ENCODE data around the gene BCOR.
A peak's percentile ranks its signal among the peaks of the same experiment; 100 is the strongest.

The BCOR gene

DNA sequence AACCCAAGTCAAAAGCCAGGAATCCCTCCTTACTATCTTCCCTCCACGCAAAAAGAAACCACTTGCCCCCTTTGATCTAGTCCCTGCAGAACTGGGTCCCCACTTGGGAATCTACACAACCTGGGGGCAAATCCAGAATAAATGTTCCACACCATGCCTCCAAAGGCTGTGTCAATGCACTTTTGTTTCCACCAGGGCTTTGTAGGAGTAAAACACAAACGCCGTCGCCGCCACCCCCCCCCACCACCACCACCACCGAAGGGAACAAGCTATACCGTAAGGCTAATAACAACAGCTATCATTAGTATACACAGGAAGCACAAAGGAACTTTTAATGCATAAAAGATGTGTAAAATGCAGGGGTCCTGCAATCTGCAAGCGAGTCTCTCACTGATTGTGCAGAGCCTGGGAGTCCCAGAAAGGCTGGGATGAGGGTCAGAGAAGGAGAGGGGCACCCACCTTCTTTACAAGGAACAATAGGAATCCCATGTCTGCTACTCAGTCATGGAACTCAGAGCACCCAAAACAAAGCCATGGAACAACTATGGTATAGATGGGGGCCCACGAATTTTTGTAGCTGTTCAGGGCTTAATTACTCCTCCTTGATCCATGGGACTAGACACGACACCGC lies 13.2 kb downstream of the BCOR start:
- no peak for DNase-seq (ENCODE audit: low read depth)

GRCh38 chrX:40083979-40084359 lies 13.8 kb downstream of the BCOR start:
- no peak for DNase-seq (ENCODE audit: low read depth)

- no peak for DNase-seq (ENCODE audit: low read depth)
These were observed 14.4 kb downstream of the BCOR start for GRCh38 chrX:40083120-40083978.

- DNase-seq (ENCODE audit: low read depth), result no peak
These were observed 15.2 kb downstream of the BCOR start for GRCh38 chrX:40082447-40083119.

DNA sequence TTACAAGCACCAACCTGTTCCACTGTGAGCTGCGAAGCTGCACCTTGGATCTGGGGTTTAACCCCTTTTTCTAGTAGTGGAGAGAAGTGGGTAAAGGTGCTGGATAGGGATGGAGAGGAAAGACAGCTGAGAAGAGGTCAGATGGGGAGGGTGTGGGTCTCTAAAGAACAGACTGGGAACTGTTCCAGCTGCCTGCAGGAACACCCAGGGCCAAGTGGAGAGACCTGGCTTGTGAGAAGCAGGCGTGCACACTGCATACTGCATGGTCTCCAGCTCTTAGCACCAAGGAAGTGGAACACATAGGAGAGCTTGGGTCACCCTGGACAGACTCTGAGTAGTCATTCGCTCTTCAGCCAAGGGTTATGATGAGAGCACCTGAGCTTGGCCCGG lies 16.1 kb downstream of the BCOR start:
- no peak for DNase-seq (ENCODE audit: low read depth)

DNA sequence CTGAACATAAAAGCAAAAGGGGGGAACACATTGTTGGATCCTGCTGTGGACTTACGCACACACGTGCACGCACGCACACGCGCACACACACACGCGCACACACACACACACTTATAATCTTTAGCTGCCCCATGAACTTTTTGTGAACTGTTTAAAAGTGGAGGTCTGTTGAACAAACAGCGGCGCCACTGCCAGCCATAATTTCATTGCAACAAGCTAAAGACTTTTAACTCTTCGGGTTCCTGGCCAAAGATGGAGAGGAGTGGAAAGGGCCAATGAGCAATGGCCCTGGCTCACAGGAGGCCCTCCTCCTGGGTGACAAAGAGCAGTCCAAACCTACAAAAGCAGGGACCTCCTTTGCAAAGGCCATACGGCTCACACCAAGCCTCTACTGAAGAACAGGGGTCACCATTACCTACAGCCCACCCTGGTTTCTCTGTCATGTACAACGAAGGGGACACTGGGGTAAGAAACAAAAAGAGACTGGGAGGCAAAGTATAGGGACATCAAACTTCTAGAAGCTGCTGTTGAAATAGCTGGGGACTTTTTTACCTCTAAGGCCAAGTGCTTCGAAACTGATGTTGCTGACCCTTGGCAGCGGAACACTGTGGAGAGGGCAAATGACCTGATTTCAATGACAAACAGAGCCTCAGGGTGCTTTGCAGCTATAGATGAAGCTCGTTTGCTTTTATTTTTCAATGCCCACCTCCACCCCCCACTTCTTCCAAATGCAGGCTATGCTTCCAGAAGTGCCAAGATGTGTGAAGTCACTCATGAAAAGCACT lies 16.7 kb downstream of the BCOR start:
- no peak for DNase-seq (ENCODE audit: low read depth)

GRCh38 chrX:40079572-40079971 lies 18.2 kb downstream of the BCOR start:
- no peak for DNase-seq (ENCODE audit: low read depth)

- DNase-seq (ENCODE audit: low read depth), result no peak
These were observed 19.1 kb downstream of the BCOR start for GRCh38 chrX:40078489-40079227.

- DNase-seq (ENCODE audit: low read depth), result no peak
These were observed 19.9 kb downstream of the BCOR start for GRCh38 chrX:40077906-40078305.

DNA sequence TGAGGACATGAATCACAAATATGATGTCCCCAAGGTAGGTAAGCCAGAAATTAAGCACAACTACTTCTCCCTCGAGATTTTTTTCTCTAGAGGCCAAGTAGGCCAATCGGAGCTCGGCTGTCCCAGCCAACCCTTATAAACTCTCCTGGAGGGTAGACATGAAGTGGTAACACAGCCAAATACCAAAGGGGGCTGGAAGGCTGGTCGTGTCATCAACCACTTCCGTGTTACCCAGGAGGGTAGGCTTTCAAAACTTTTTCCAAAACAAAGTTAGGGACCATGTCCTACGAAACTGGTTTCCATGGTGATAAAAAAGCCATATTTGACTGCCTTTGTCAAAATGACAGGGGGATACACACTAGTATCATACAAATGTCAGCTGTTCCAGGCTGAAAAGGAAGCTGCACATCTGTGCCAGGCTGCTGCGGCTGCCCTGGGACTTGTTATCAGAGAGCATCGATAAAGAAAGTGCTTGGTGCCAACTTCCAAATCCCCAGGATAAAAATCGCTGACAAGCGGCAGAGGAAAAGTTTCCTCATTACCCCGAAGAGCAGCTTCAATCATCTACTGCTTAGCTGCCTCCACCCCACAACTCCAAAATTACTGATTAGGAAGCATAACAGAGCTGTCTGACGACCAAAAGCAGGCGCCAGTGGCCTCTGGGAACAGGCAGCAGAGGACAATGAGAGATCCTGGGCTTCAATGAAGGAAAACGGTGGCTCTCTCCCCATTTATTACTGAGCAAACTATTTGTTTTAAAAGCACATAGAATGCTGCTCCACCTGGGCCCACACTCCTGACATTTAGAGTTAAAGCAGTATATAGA lies 20.8 kb downstream of the BCOR start:
- no peak for DNase-seq (ENCODE audit: low read depth)

GRCh38 chrX:40074959-40075332 lies 22.8 kb downstream of the BCOR start:
- DNase-seq (ENCODE audit: low read depth), result no peak

DNA sequence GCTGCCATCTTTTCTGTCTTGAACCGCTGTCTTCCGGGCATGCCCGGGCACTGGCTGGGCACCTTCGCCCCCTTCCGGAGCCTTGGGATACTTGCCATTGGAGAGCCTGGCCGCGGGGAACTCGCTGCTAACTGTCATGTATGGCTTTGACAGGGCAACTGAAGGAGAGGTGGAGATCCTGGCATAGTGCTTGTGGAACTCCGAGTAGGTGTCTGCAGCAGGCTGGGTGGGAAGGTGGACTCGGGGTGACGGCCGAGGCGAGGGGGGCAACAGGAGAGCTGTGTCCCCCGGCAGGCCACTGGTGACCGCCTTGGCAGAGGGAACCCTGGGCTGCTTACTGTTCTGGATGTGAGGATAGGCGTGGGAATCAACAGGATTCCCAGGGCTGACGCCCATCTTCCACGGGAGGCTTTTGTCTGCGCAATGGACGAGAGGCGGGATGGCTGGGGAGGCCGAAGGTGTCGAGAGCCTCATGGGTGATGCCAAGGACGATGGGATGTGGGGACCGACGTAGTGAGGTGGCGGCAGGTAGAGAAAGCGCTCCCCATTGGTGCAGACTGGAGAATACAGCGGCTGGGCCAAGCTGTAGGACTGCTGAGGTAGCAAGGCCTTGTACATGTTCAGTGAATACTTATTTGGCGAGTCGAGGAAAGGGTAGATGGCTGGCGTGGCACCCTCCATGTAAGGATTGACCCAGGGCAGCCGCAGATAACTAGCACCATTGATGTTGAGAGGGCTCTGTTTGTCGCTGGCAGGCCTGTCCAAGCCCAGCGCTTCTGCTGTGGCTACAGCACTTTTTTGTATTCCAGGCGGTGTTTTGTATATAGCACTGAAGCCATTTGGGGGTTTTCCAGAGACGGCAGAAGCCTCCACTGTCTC lies 23.4 kb downstream of the BCOR start:
- DNase-seq (ENCODE audit: low read depth), result no peak

- no peak for DNase-seq (ENCODE audit: low read depth)
These were observed 24.2 kb downstream of the BCOR start for GRCh38 chrX:40073439-40074054.

DNA sequence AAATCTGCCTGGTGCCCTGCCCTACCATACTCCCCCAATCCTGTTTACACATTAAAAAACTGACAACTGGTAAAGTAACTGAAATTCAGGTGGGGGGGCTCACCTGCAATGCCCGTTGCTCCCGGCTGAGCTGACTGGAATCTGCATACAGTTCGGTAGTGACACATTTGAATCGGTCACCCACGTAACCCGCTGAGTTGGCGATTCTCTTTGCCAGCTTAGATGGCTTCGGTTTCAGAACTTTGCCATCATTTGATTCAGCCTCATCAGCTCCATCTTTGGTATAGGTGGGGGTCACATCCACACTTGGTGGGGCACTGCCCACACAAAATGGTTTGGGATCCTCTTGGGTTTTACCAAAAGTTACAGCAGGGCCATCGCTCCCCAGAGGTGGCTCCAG lies 25.5 kb downstream of the BCOR start:
- no peak for DNase-seq (ENCODE audit: low read depth)

DNA sequence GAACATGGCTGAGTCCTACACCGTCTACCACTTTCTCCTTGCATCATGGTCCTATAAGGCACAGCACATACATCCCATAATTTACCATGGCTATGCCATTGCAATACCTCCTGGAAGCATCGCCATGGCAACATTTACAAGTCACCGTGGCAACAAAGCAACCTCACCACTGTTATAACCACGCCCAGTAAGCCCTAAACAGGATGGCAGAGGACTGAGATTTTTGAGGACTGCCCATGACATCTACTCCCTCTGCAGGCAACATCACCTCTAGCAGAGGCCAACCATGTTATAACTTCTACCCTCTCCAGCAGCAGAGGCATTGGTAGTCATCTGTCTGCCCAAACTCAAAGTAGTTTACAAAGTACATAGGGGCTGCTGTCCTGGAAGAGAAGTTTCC lies 29.7 kb downstream of the BCOR start:
- peak; percentile 27 for DNase-seq (ENCODE audit: low read depth)

- DNase-seq (ENCODE audit: low read depth), result no peak
These were observed 31.1 kb downstream of the BCOR start for GRCh38 chrX:40066700-40067099.

DNA sequence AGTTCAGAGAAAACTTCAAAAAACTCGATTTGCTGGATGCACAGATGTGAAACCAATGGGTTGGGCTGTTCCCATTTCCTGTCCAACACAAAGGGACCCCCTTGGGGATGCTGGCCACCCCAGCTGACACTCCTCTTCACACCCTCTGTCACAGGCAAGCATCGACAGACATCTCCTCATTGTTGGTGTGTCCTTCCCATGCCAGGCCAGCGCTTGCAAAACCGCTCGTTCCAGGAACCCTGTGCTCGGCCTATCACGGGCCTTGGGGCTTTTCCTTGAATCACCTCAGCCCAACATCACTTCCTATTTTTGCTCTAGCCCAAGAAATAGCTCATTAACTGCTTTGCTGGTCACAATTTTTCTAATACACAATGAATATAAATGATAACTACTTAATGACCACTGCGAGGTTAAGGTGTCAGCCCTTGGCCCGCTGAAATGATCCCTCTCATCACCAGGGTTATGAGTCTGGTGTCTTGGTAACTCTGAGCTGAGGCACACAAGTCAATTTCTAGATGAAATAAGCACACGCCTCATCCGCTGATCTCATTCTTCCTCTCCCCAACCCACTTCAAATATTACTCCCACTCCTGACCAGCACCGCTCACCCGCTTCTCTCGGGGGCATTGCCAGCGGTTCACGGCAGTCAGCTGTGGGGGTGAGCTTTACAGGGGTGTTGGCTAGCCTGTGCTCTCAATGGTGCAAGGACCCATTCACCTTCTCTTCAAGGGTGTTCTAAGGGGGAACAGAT lies 32.3 kb downstream of the BCOR start:
- DNase-seq (ENCODE audit: low read depth), result no peak

GRCh38 chrX:40064055-40064597 lies 33.6 kb downstream of the BCOR start:
- DNase-seq (ENCODE audit: low read depth), result no peak

Data from ELR (cell line).